Mucosa of descending colon (tissue), 3 donors: ENCODE results near the gene TSHZ3. TPM values are rescaled to one million over a fixed set of nuclear protein-coding genes. Genes with fewer than 3 reads are reported as not detected.

ENCODE experiments used
- ATAC-seq: fragments of 200-7000 bp; cut with Tn5 transposase; one replicate; pipeline ENCODE4 v1.9.1; 2020; ENCODE audit warnings: mild to moderate bottlenecking, moderate library complexity
- DNase-seq, 3 donors: peaks; one replicate each; pipeline ENCODE4 v3.0.0-alpha.2; 2020
- H3K36me3 ChIP-seq: fragments of 200-600 bp; one replicate; pipeline ENCODE4 v1.8.0; 2021; ENCODE audit warnings: low read depth, mild to moderate bottlenecking
- H3K4me1 ChIP-seq: fragments of 200-600 bp; one replicate; pipeline ENCODE4 v1.8.0; 2021; ENCODE audit warnings: low read depth, mild to moderate bottlenecking
- H3K4me3 ChIP-seq: fragments of 200-600 bp; one replicate; pipeline ENCODE4 v1.8.0; 2021; ENCODE audit warnings: mild to moderate bottlenecking
- H3K9me3 ChIP-seq: fragments of 200-600 bp; one replicate; pipeline ENCODE4 v1.8.0; 2021; ENCODE audit warnings: mild to moderate bottlenecking
- intact Hi-C, 2 donors: fragments of 100-400 bp; cut with DNase I in 1 of 2; cut with micrococcal nuclease in 1 of 2; formaldehyde crosslinking; loops; one replicate each; pipeline versions ENCODE4 v1.11.0 to v1.11.1; 2022; cut with DNase I, micrococcal nuclease
- total RNA-seq, 3 donors: library from RNA; stranded (reverse); fragmentation: NEBNext Ultra II Directional in 2 of 3; extraction: Animal tissue kit (Norgen Biotek cat#: 25700) in 2 of 3; gene quantifications; one replicate each; pipeline versions ENCODE4 v1.2.1 to v1.2.4, GENCODE V29; 2021 to 2023
- TF ChIP-seq, protein P1 (sequence below): fragments of 200-600 bp; IDR thresholded peaks from one replicate; pipeline ENCODE4 v1.8.0; 2022; ENCODE audit warnings: antibody characterized with exemption, mild to moderate bottlenecking
- donor health status: DM: no; HTN: no; CAD: no; lungs with moderate emphysema.
- donor health status: DM: no; HTN: no; CAD: no.
- donor health status: DM: no; HTN: yes; CAD: no.

TSHZ3 gene
- total RNA-seq, 3 donors from 2014 or later: 1.6 to 32.1 (median 5.2) TPM

DNA sequence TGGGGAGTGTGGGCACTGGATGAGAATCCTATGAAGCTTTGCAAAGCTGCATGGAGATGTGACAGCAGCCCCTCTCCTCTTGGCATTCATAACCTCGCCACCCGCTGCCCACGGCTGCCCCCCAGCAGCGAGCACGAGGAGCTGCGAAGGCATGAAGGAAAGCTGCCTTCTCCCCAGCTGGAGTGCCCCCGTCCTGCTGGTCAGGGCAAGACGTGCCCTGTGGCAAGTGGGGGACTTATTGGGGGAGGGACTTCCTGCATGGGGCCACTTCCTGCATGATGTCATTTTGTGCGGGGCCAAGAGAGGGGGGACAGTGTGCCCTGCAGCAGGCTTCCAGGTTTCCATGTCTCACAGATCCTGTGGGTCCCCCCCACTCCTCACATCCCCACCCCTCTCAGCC lies 85.9 kb downstream of the TSHZ3 start:
- Histone ChIP-seq H3K9me3 (no peaks in the 10 kb centered on the region), H3K4me3 (no peak overlapping the region), H3K36me3 (no peaks in the 10 kb centered on the region), H3K4me1 (no peaks in the 10 kb centered on the region)
- TF ChIP-seq, protein P1, sequence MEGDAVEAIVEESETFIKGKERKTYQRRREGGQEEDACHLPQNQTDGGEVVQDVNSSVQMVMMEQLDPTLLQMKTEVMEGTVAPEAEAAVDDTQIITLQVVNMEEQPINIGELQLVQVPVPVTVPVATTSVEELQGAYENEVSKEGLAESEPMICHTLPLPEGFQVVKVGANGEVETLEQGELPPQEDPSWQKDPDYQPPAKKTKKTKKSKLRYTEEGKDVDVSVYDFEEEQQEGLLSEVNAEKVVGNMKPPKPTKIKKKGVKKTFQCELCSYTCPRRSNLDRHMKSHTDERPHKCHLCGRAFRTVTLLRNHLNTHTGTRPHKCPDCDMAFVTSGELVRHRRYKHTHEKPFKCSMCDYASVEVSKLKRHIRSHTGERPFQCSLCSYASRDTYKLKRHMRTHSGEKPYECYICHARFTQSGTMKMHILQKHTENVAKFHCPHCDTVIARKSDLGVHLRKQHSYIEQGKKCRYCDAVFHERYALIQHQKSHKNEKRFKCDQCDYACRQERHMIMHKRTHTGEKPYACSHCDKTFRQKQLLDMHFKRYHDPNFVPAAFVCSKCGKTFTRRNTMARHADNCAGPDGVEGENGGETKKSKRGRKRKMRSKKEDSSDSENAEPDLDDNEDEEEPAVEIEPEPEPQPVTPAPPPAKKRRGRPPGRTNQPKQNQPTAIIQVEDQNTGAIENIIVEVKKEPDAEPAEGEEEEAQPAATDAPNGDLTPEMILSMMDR: no peak
- intact Hi-C loops: no loop called here
- no peak for DNase-seq
- no peak for ATAC-seq

DNA sequence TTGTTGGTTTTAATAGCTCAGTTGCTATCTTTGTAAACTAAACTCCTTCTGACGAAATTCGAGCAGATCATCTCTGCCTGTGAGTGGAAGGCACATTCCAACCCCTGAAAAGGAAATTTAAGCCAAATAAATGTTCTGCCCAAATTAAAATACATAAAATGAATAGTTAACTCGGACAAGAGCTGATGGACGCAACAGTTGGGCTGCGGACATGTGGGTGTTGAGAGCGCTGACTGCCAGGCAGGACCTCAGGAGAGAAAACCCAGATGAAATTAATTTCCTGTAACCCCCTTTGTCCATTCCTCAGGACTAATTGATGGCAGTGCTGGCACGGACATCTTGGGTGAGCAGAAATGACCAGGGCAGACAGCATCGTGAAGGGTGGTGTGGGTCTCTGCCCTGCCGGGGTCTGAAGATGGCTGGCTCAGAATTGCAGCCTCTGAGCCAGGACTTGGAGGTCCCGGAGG lies 86.5 kb downstream of the TSHZ3 start:
- DNase-seq: no peak
- TF ChIP-seq, protein P1: no peak
- intact Hi-C loops: no loop called here

DNA sequence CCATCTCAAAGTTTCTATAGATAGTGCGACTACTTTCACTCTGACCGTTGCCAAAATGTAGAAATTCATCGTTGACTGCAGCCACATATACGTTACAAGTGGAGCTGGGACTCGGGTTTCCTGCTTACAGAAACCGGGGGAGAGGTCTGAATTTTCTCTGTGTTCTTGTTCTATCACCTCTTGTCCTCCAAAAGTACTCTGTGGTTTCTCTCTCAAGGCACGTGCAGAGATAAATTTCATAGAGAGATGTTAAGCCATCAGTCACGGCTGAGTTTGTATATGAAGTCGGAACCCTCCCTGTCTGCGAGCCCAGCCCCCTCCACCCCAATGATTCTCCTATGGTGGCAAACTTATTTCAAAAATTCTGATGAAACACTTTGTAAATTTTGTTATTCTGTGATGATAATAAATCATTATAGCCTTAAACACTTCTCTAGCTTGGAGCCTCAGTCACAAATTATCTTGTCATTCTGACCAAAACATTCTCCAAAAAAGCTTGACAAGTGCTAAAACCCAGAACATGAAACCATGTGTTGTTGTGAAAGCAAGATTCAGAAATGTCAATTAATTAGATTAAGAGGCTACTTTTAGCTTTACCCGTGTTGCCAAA lies 87.5 kb downstream of the TSHZ3 start:
- no peaks in the 10 kb centered on the region for H3K4me1 ChIP-seq

More for the DNA sequence above, 86.5 kb downstream of the TSHZ3 start:
- no peaks in the 10 kb centered on the region for H3K9me3 ChIP-seq
- no peaks in the 10 kb centered on the region for H3K36me3 ChIP-seq
- ATAC-seq: no peak
- H3K4me1 ChIP-seq: no peaks in the 10 kb centered on the region
- H3K4me3 ChIP-seq: no peak overlapping the region

DNA sequence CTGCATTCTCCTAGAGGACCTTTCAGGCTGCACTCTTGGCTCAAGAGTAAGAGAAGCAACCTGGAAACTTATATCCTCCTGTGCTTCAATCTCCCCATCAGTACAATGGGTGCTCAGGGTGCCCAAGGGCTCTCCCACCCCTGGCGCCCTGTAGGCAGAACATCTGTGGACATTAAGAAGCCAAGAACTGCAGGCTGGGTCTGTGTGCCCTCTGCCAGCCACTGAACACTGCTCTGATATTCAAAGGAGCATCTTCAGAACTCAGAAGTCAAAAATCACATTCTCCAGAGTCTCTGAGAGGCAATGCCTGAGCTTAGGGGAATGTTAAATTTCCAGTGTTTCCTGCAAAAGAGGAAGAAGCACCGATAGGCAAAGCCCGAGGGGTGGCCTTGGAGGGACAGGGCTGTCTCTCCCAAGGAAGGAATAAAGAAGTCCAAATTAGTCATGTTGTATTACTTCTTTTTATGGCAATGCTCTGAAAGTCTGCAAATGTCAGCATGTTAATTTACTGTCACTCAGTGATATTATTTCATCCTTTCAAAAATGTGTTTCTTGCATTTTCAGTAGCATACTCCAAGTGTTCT lies 88.1 kb downstream of the TSHZ3 start:
- TF ChIP-seq, protein P1: no peak
- no peak for DNase-seq

More for the DNA sequence above, 87.5 kb downstream of the TSHZ3 start:
- ATAC-seq (no peak), DNase-seq (no peak)
- TF ChIP-seq, protein P1: no peak
- Histone ChIP-seq H3K36me3 (no peaks in the 10 kb centered on the region), H3K9me3 (no peaks in the 10 kb centered on the region), H3K4me3 (no peak overlapping the region)
- intact Hi-C loops: no loop called here

DNA sequence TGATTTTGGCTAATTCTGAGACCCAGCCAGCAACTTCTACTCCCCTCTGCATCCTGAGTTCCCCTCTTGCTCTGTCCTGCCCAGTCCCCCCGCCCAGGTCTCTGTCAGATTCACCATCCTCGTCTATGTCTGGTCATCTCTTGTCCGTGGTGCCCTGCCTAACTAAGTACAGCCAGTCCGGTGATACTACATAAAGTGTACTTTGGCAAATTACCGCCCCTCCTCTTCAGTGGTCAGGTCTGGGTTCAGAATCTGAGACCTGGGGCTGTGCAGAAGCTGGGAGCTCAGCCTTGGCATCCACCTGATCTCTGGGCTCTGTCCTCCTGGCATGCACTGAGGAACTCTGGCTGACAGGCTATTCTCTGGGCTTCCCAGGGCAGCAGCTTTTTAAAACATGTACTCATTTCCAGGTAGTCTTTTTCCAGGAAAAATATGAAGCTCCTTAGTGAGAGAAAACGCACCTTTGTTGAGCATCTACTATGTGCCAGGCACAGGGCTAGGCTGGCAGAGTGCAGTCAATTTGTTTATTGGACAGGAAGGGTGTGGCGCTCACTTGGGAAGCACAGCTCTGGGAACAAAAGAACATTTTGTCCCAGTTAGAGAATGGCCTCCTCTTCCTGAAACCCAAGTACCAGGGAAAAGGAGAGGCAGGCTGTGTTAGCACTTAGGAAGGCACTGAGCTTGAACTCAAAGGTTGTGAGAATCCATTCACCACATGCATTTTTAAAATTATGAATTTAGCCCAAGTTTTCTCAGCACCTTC lies 88.9 kb downstream of the TSHZ3 start:
- Histone ChIP-seq H3K36me3 (no peaks in the 10 kb centered on the region), H3K4me1 (no peaks in the 10 kb centered on the region), H3K4me3 (no peak overlapping the region), H3K9me3 (no peaks in the 10 kb centered on the region)
- no peak for ATAC-seq
- intact Hi-C loops: no loop called here
- no peak for DNase-seq
- TF ChIP-seq, protein P1: no peak

More for the DNA sequence above, 88.1 kb downstream of the TSHZ3 start:
- Histone ChIP-seq H3K36me3 (no peaks in the 10 kb centered on the region), H3K9me3 (no peaks in the 10 kb centered on the region), H3K4me1 (no peaks in the 10 kb centered on the region), H3K4me3 (no peak overlapping the region)
- ATAC-seq: no peak
- intact Hi-C loops: no loop called here
